Measurements from ENCODE around the gene GPR171. TPM values are rescaled to one million over a fixed set of nuclear protein-coding genes. Genes with fewer than 3 reads are reported as not detected.
"Not testable (repeated sequence)": the region's sequence is repeated elsewhere in the genome, so short reads cannot be mapped to it uniquely, and the experiment has no call there.

GPR171 gene, protein sequence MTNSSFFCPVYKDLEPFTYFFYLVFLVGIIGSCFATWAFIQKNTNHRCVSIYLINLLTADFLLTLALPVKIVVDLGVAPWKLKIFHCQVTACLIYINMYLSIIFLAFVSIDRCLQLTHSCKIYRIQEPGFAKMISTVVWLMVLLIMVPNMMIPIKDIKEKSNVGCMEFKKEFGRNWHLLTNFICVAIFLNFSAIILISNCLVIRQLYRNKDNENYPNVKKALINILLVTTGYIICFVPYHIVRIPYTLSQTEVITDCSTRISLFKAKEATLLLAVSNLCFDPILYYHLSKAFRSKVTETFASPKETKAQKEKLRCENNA
- 100 to 1,000 TPM in 1 of 2 donors, 10 to 100 TPM in 1; 31.2 to 113 TPM for total RNA-seq

DNA sequence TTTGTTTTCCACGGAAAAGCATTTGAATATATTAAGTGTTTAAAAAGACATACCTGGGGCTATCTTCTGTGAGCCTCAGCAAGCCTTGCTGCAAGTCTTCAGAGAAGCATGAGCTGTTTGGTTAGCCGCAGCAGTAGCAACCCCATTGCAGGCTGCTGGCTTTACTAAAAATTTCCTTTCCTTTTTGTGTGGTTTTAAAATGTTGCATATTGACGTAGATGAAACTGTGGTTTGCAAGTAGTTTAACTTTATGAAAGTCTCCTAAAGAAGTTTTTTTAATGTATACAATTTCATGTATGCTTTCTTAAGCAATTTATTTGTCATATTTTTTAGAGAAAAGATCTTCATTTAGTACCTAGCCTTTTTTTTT is at the start of gene GPR171:
Gene GPR171 (minus strand): TSS at position 166 of the 370 bp plus-strand sequence. CDS start 3,830 bp downstream, outside the sequence.
- H3K9me3 Mint-ChIP-seq: peaks cover 0 to 7% of the 10 kb centered on the region in 2 donors
- peak; percentile 75 to 88 for ATAC-seq
- peak; percentile 64 to 69 for DNase-seq (ENCODE audit: low spot score in 2 of 2)
- H3K36me3 Mint-ChIP-seq: peaks cover 35 to 43% of the 10 kb centered on the region in 2 donors
- peak within 1 kb of the TSS; percentile 98 to 99 for H3K27ac Mint-ChIP-seq

- H3K9me3 Mint-ChIP-seq: no peaks in the 10 kb centered on the region
- H3K27ac Mint-ChIP-seq: no peak overlapping the region
- ATAC-seq (no peak), DNase-seq (ENCODE audit: low spot score in 2 of 2) (no peak)
- peaks cover 0 to 5% of the 10 kb centered on the region in 2 donors for H3K36me3 Mint-ChIP-seq
Measured at GRCh38 chr3:151248772-151249337, 45.8 kb upstream of the GPR171 start.

DNA sequence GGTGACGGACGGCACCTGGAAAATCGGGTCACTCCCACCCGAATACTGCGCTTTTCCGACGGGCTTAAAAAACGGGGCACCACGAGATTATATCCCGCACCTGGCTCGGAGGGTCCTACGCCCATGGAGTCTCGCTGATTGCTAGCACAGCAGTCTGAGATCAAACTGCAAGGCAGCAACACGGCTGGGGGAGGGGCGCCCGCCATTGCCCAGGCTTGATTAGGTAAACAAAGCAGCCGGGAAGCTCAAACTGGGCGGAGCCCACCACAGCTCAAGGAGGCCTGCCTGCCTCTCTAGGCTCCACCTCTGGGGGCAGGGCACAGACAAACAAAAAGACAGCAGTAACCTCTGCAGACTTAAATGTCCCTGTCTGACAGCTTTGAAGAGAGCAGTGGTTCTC is 39.0 kb upstream of the GPR171 start:
- H3K9me3 Mint-ChIP-seq; H3K36me3 Mint-ChIP-seq; H3K27ac Mint-ChIP-seq; DNase-seq (ENCODE audit: low spot score in 2 of 2); ATAC-seq: not testable (repeated sequence)

DNA sequence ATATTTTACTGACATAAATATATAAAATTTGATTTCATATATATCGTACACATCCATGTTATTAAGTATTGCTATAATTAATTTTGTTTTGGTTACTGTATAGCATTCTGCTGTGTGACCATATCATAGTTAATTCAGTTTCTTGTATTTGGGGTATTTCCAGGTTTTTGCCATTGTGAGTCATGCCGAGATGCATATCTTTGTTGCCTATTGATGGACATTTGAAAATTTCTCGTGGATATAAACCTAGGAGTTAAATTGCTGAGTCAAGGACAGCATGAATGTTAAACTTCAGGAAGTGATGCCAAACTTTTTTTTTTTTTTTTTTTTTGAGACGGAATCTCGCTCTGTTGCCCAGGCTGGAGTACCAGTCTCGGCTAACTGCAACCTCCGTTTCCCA is 33.7 kb upstream of the GPR171 start:
- Mint-ChIP-seq H3K36me3 (peaks cover 0 to 7% of the 10 kb centered on the region in 2 donors), H3K9me3 (peaks cover 0 to 4% of the 10 kb centered on the region in 2 donors)
- no peak for ATAC-seq

GRCh38 chr3:151236316-151236715 is 33.3 kb upstream of the GPR171 start:
- no peak overlapping the region for H3K27ac Mint-ChIP-seq
- peaks cover 0 to 4% of the 10 kb centered on the region in 2 donors for H3K9me3 Mint-ChIP-seq
- ATAC-seq (no peak), DNase-seq (ENCODE audit: low spot score in 2 of 2) (no peak)
- H3K36me3 Mint-ChIP-seq: peaks cover 0 to 7% of the 10 kb centered on the region in 2 donors

More for the DNA sequence above, 33.7 kb upstream of the GPR171 start:
- no peak overlapping the region for H3K27ac Mint-ChIP-seq
- DNase-seq (ENCODE audit: low spot score in 2 of 2): no peak

- H3K27ac Mint-ChIP-seq: no peak overlapping the region
- DNase-seq (ENCODE audit: low spot score in 2 of 2) (no peak), ATAC-seq (no peak)
- H3K36me3 Mint-ChIP-seq: peaks cover 0 to 19% of the 10 kb centered on the region in 2 donors
- peaks cover 0 to 4% of the 10 kb centered on the region in 2 donors for H3K9me3 Mint-ChIP-seq
Measured at GRCh38 chr3:151234825-151235224, 31.8 kb upstream of the GPR171 start.

DNA sequence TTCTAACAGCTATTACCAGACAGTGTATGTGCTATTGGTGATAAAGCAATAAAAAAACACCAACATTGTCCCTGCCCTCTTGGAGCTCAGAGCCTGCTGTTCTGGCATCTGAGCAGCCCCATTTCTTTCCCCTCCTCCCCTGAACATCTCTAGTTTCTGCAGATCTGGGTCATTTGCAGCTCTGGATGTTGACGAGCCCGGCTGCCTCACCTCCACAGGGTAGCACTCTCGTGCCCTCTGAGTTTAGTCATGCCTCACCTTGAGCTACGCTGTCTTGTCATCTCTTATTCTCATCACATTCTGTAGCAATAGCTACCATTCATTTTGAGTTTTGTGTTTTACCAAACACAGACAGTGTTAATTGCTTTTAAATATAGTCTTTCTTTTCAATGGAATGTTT is 30.0 kb upstream of the GPR171 start:
- Mint-ChIP-seq H3K9me3 (peaks cover 0 to 4% of the 10 kb centered on the region in 2 donors), H3K36me3 (peaks cover 0 to 19% of the 10 kb centered on the region in 2 donors), H3K27ac (peak overlapping the region in 1 of 2 donors; percentile 82)
- no peak for ATAC-seq
- DNase-seq (ENCODE audit: low spot score in 2 of 2): no peak

GRCh38 chr3:151232403-151232802 is 29.4 kb upstream of the GPR171 start:
- not testable (repeated sequence) for DNase-seq (ENCODE audit: low spot score in 2 of 2); ATAC-seq; H3K9me3 Mint-ChIP-seq; H3K27ac Mint-ChIP-seq
- H3K36me3 Mint-ChIP-seq: peaks cover 0 to 19% of the 10 kb centered on the region in 2 donors

GRCh38 chr3:151230646-151231045 is 27.6 kb upstream of the GPR171 start:
- no peak for DNase-seq (ENCODE audit: low spot score in 2 of 2)
- peak overlapping the region; percentile 78 to 92 for H3K27ac Mint-ChIP-seq
- peaks cover 0 to 23% of the 10 kb centered on the region in 2 donors for H3K36me3 Mint-ChIP-seq
- H3K9me3 Mint-ChIP-seq: peaks cover 0 to 4% of the 10 kb centered on the region in 2 donors
- ATAC-seq: peak in 1 of 2 donors; percentile 32

- peaks cover 0 to 31% of the 10 kb centered on the region in 2 donors for H3K36me3 Mint-ChIP-seq
- no peak overlapping the region for H3K27ac Mint-ChIP-seq
Measured at GRCh38 chr3:151228666-151229040, 25.6 kb upstream of the GPR171 start.

GRCh38 chr3:151227807-151228665 is 25.0 kb upstream of the GPR171 start:
- Mint-ChIP-seq H3K9me3 (peaks cover 0 to 4% of the 10 kb centered on the region in 2 donors), H3K27ac (peak overlapping the region; percentile 45 to 80), H3K36me3 (peaks cover 0 to 36% of the 10 kb centered on the region in 2 donors)
- ATAC-seq: peak; percentile 72 to 74
- peak; percentile 71 to 83 for DNase-seq (ENCODE audit: low spot score in 2 of 2)

More at GRCh38 chr3:151228666-151229040, 25.6 kb upstream of the GPR171 start:
- no peak for DNase-seq (ENCODE audit: low spot score in 2 of 2)
- H3K9me3 Mint-ChIP-seq: peaks cover 0 to 4% of the 10 kb centered on the region in 2 donors
- no peak for ATAC-seq

- ATAC-seq: peak in 1 of 2 donors; percentile 23
Measured at GRCh38 chr3:151227266-151227806, 24.3 kb upstream of the GPR171 start.

DNA sequence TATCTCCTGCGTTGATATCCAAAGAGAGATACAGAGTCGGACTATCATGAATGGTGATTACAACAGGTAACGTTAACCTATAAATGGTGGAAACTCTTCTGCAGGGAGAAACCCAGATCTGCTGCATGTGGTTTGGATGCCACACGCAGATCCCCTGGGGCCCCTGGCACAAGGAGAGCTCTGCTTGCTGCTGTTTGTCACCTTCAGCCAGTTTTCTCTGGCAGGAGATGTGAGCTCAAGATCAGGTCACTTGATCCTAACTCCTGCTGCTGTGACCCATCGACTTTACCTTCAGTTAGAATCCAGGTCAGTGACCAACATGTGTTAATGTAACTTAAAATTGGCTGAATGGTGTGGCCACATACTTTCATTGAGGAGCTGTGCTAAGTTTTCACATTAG is 23.8 kb upstream of the GPR171 start:
- H3K9me3 Mint-ChIP-seq: peaks cover 7 to 12% of the 10 kb centered on the region in 2 donors
- peaks cover 8 to 41% of the 10 kb centered on the region in 2 donors for H3K36me3 Mint-ChIP-seq
- no peak for ATAC-seq
- DNase-seq (ENCODE audit: low spot score in 2 of 2): no peak
- peak overlapping the region; percentile 38 to 74 for H3K27ac Mint-ChIP-seq

More at GRCh38 chr3:151227266-151227806, 24.3 kb upstream of the GPR171 start:
- H3K9me3 Mint-ChIP-seq: peaks cover 3 to 10% of the 10 kb centered on the region in 2 donors
- H3K36me3 Mint-ChIP-seq: peaks cover 3 to 41% of the 10 kb centered on the region in 2 donors
- peak overlapping the region; percentile 45 to 80 for H3K27ac Mint-ChIP-seq
- DNase-seq (ENCODE audit: low spot score in 2 of 2): no peak

DNA sequence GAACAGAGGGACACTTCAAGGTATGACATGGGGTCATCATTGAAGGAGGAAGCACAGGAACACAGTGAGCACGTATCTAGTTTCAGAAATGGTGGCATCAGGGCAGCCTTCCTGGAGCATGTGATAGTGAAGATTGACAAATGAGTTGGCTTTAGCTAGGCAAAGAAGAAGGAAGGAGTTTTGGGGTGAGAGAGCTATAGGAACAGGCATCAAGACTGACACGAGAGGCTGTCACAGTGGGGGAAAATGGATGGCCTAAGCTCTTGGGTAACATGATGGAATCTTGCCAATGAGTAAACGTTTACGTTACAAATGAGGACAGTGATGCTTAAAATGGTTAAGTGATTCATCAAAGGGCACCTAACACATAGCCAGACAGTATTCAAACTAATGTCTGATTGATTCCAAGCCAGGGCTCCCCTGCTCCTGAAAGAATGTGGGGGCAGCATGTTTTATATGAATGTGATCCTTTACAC is 23.1 kb upstream of the GPR171 start:
- DNase-seq (ENCODE audit: low spot score in 2 of 2) (no peak), ATAC-seq (peak; percentile 66 to 74)
- Mint-ChIP-seq H3K27ac (peak overlapping the region; percentile 74 to 76), H3K36me3 (peaks cover 13 to 47% of the 10 kb centered on the region in 2 donors), H3K9me3 (peaks cover 7 to 15% of the 10 kb centered on the region in 2 donors)

DNA sequence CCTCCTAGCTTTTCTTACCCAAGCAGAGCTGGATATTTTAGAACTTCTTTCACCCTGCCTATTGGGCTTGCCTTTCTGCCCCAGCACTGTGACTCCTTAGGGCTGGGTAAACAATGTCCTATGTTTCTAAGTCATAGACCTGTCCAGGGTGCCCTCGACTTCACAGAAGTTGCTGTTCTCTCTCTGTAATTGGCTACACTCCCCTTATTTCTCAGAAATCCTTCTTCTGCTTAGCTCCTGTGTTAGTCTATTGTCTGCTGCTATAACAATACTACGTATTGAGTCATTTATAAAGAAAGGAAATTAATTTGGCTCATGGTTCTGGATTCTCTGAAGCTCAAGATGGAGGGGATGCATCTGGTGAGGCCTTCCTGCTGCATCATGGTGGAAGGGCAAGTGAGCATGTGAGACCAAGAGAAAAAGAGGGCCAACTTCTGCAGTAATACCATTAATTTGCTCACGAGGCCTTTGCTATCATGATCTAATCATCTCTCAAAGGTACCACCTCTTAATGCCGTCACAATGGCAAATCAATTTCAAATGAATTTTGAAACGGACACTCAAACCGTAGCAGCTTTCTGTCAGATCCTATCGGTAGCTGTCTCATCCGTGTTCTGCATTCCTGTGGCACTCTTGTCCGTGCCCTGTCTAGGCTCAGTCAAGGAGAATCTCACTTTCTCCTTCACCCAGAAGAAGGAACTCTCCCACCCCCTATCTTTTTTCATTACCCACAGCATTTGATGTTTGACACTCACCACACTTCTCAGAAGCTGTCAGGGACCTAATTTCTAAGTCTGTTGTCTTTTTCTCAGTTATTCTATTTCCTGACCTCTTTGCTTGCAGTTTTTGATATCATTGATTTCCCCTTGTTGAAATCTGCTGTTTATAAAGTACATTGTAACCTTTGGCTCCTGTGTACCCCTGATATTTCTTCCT is 22.3 kb upstream of the GPR171 start:
- Mint-ChIP-seq H3K36me3 (peaks cover 21 to 47% of the 10 kb centered on the region in 2 donors), H3K27ac (peak overlapping the region; percentile 74 to 76), H3K9me3 (peaks cover 13 to 23% of the 10 kb centered on the region in 2 donors)
- ATAC-seq: no peak
- DNase-seq (ENCODE audit: low spot score in 2 of 2): no peak
